Measurements from ENCODE around the gene HEPHL1. TPM values are rescaled to one million over a fixed set of nuclear protein-coding genes. Genes with fewer than 3 reads are reported as not detected.

The HEPHL1 gene
- polyA plus RNA-seq, 1 experiment: not detected

DNA sequence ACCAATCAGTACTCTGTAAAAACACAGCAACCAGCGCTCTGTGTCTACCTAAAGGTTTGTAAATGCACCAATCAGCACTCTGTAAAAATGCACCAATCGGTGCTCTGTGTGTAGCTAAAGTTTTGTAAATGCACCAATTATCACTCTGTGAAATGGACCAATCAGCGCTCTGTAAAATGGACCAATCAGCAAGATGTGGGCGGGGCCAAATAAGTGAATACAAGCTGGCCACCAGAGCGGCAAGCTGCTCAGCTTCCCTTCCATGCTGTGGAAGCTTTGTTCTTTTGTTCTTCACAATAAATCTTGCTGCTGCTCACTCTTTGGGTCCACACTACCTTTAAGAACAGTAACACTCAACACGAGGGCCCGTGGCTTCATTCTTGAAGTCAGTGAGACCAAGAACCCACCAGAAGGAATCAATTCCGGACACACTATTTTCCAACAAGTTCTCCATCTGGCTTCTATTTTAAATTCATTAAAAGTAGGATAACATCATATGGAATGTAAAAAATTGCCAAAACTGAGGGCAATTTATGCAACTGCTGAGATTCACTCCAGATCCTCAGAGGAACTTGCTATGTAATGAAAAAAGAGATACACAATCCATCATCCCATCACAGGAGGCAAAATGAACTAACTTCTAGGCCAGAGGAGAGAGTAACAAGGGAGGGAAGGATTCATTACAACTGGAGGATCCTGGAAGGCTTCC is 104.4 kb downstream of the HEPHL1 start:
- POLR2A ChIA-PET: no interaction called here
- no peak overlapping the region for H3K4me3 ChIP-seq (ENCODE audit: low read depth, low read length)
- DNase-seq (ENCODE audit: low read depth): no peak
- CTCF ChIA-PET: no interaction called here
- TF ChIP-seq, protein P1, sequence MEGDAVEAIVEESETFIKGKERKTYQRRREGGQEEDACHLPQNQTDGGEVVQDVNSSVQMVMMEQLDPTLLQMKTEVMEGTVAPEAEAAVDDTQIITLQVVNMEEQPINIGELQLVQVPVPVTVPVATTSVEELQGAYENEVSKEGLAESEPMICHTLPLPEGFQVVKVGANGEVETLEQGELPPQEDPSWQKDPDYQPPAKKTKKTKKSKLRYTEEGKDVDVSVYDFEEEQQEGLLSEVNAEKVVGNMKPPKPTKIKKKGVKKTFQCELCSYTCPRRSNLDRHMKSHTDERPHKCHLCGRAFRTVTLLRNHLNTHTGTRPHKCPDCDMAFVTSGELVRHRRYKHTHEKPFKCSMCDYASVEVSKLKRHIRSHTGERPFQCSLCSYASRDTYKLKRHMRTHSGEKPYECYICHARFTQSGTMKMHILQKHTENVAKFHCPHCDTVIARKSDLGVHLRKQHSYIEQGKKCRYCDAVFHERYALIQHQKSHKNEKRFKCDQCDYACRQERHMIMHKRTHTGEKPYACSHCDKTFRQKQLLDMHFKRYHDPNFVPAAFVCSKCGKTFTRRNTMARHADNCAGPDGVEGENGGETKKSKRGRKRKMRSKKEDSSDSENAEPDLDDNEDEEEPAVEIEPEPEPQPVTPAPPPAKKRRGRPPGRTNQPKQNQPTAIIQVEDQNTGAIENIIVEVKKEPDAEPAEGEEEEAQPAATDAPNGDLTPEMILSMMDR (IDR thresholded peaks at IDR 0.05; ENCODE audit: insufficient read depth, low read depth, low read length): no peak
- H3K36me3 ChIP-seq (ENCODE audit: control insufficient read depth, insufficient read depth, low read length): no peaks in the 10 kb centered on the region
- no peaks in the 10 kb centered on the region for H3K27me3 ChIP-seq (ENCODE audit: control insufficient read depth, insufficient read depth, low read length)

GRCh38 chr11:94127638-94128037 is 106.5 kb downstream of the HEPHL1 start:
- TF ChIP-seq, protein P1 (IDR thresholded peaks at IDR 0.05; ENCODE audit: insufficient read depth, low read depth, low read length): no peak
- no peaks in the 10 kb centered on the region for H3K27me3 ChIP-seq (ENCODE audit: control insufficient read depth, insufficient read depth, low read length)
- H3K4me3 ChIP-seq (ENCODE audit: low read depth, low read length): peak overlapping the region; percentile 76
- no peak for DNase-seq (ENCODE audit: low read depth)
- H3K36me3 ChIP-seq (ENCODE audit: control insufficient read depth, insufficient read depth, low read length): no peaks in the 10 kb centered on the region
- ChIA-PET POLR2A (no interaction called here), CTCF (interaction anchor here (0.8 to 2.5 kb wide), 4 partner anchors 43 to 232 kb away, joined by 3 to 12 read pairs (median 7); no protein-coding TSS in a partner anchor)

- TF ChIP-seq, protein P1 (IDR thresholded peaks at IDR 0.05; ENCODE audit: insufficient read depth, low read depth, low read length): no peak
- Histone ChIP-seq H3K36me3 (ENCODE audit: control insufficient read depth, insufficient read depth, low read length) (no peaks in the 10 kb centered on the region), H3K4me3 (ENCODE audit: low read depth, low read length) (peak overlapping the region; percentile 76), H3K27me3 (ENCODE audit: control insufficient read depth, insufficient read depth, low read length) (no peaks in the 10 kb centered on the region)
- ChIA-PET POLR2A (no interaction called here), CTCF (interaction anchor here (0.5 to 3.0 kb wide), 7 partner anchors 43 to 552 kb away, joined by 3 to 12 read pairs (median 6); no protein-coding TSS in a partner anchor)
- no peak for DNase-seq (ENCODE audit: low read depth)
Measured at GRCh38 chr11:94128291-94128745, 107.2 kb downstream of the HEPHL1 start.

GRCh38 chr11:94128746-94129511 is 107.8 kb downstream of the HEPHL1 start, which contains the start of gene PANX1:
TSS of gene PANX1 (plus strand) at chr11:94128841. CDS start at chr11:94129313, 472 bp downstream.
- Histone ChIP-seq H3K27me3 (ENCODE audit: control insufficient read depth, insufficient read depth, low read length) (no peaks in the 10 kb centered on the region), H3K4me3 (ENCODE audit: low read depth, low read length) (peak within 1 kb of the TSS; percentile 76), H3K36me3 (ENCODE audit: control insufficient read depth, insufficient read depth, low read length) (no peaks in the 10 kb centered on the region)
- POLR2A ChIA-PET: interaction anchor here (0.5 to 0.6 kb wide), 2 partner anchors 46 to 345 kb away, joined by 3 to 8 read pairs; partner anchors contain the start of gene MED17
- CTCF ChIA-PET: interaction anchor here (0.8 to 3.0 kb wide), 7 partner anchors 22 to 234 kb away, joined by 3 to 12 read pairs (median 6); no protein-coding TSS in a partner anchor
- peak; percentile 26 for DNase-seq (ENCODE audit: low read depth)
- TF ChIP-seq, protein P1 (IDR thresholded peaks at IDR 0.05; ENCODE audit: insufficient read depth, low read depth, low read length): no peak

All from BJ (cell line).